Lung (tissue), 12 donors: ENCODE results near the gene DUSP16. TPM values are rescaled to one million over a fixed set of nuclear protein-coding genes. Genes with fewer than 3 reads are reported as not detected.
A peak's percentile ranks its signal among the peaks of the same experiment; 100 is the strongest.
"Not testable (repeated sequence)": the region's sequence is repeated elsewhere in the genome, so short reads cannot be mapped to it uniquely, and the experiment has no call there.

ENCODE experiments used
- ATAC-seq: fragments of 200-7000 bp; cut with Tn5 transposase; one replicate; pipeline ENCODE4 v1.9.1; 2020; ENCODE audit warnings: moderate number of reproducible peaks; ENCODE audit not compliant: insufficient read depth, low FRiP score
- DNase-seq, 3 donors: peaks; one replicate each; pipeline ENCODE4 v3.0.0-alpha.2; 2013 to 2017
- H3K27ac ChIP-seq, 2 donors: one replicate each; pipeline ENCODE4 v1.5.1; 2013; ENCODE audit warnings: mild to moderate bottlenecking in 2 of 2, moderate library complexity in 2 of 2, control low read depth in 1 of 2, inconsistent platforms in 1 of 2, low read depth in 1 of 2, low read length in 1 of 2
- H3K27me3 ChIP-seq, 3 donors: one replicate each; pipeline ENCODE4 v1.5.1; 2013; ENCODE audit warnings: low read length in 2 of 3; ENCODE audit not compliant: control insufficient read depth in 3 of 3, insufficient read depth in 3 of 3
- H3K36me3 ChIP-seq, 4 donors: one replicate each; pipeline ENCODE4 v1.5.1; 2013; ENCODE audit warnings: low read length in 4 of 4, mild to moderate bottlenecking in 1 of 4, moderate library complexity in 1 of 4; ENCODE audit not compliant: control insufficient read depth in 4 of 4, insufficient read depth in 4 of 4
- H3K4me1 ChIP-seq, 5 donors: one replicate each; pipeline ENCODE4 v1.5.1; 2013; ENCODE audit warnings: low read length in 5 of 5, mild to moderate bottlenecking in 2 of 5, moderate library complexity in 1 of 5; ENCODE audit not compliant: control insufficient read depth in 5 of 5, insufficient read depth in 5 of 5
- H3K4me3 ChIP-seq: one replicate; pipeline ENCODE4 v1.5.1; 2013; ENCODE audit warnings: mild to moderate bottlenecking, control low read depth, moderate library complexity
- H3K9ac ChIP-seq, 2 donors: one replicate each; pipeline ENCODE4 v1.5.1; 2013; ENCODE audit warnings: low read length in 2 of 2, control low read depth in 1 of 2; ENCODE audit not compliant: insufficient read depth in 1 of 2
- H3K9me3 ChIP-seq, 4 donors: one replicate each; pipeline ENCODE4 v1.5.1; 2013; ENCODE audit warnings: low read length in 3 of 4, mild to moderate bottlenecking in 1 of 4, moderate library complexity in 1 of 4; ENCODE audit not compliant: control insufficient read depth in 4 of 4, insufficient read depth in 3 of 4
- CTCF ChIP-seq: IDR thresholded peaks from 2 replicates; pipeline ENCODE4 v1.5.1; 2012; ENCODE audit warnings: mild to moderate bottlenecking; ENCODE audit errors: control extremely low read depth, extremely low read depth
- WGBS, 2 donors: extraction: QIAGEN DNeasy Blood & Tissue Kit; methylation state at CpG; one replicate each; pipeline ENCODE4 v1.1.7; 2013; 5-methylcytosine and 5-hydroxymethylcytosine counted together
- polyA plus RNA-seq, 2 donors: library from polyadenylated mRNA; stranded (reverse); fragments of 200-250 nt; gene quantifications; one replicate each; pipeline ENCODE4 v1.2.1, GENCODE V29; 2013
- total RNA-seq, 2 donors: library from RNA; depleted of rRNA in 1 of 2; stranded (reverse); fragments of >200 nt in 1 of 2; gene quantifications; one replicate each; pipeline ENCODE4 v1.2.1, GENCODE V29; 2014 to 2021
- donor health status: control.
- donor health status: control.
- donor health status: Bipolar disorder and iron deficiency.
- donor health status: healthy.
- donor health status: DM: yes; HTN: yes; CAD: no.

DUSP16 gene
- total and polyA plus RNA-seq, 4 donors = 11.1 to 40.0 (median 25.8) TPM

- no peak overlapping the region for H3K9ac ChIP-seq
- no peak for TF ChIP-seq CTCF
- peaks cover 6 to 25% (median 14%) of the 10 kb centered on the region in 4 donors for H3K36me3 ChIP-seq
- H3K27me3 ChIP-seq = no peaks in the 10 kb centered on the region
- no peak overlapping the region for H3K27ac ChIP-seq
- H3K4me1 ChIP-seq = peaks cover 0 to 1% (median 0%) of the 10 kb centered on the region in 5 donors
- H3K9me3 ChIP-seq = no peaks in the 10 kb centered on the region
- WGBS, 2 donors = 98% methylated on average over 4 of the region's 4 CpGs
- no peak for ATAC-seq
- no peak for DNase-seq
- no peak overlapping the region for H3K4me3 ChIP-seq
These were observed 89.4 kb downstream of the DUSP16 start for GRCh38 chr12:12473223-12473622.

GRCh38 chr12:12471982-12472961 is 90.4 kb downstream of the DUSP16 start:
- H3K27me3 ChIP-seq, H3K9me3 ChIP-seq, H3K27ac ChIP-seq, DNase-seq, H3K4me3 ChIP-seq, H3K4me1 ChIP-seq, H3K9ac ChIP-seq, ATAC-seq: not testable (repeated sequence)
- 88 to 95% methylated on average over 31 to 37 of the region's 37 CpGs for WGBS, 2 donors
- peaks cover 11 to 20% (median 13%) of the 10 kb centered on the region in 4 donors for H3K36me3 ChIP-seq

- H3K27ac ChIP-seq = no peak overlapping the region
- H3K4me1 ChIP-seq = no peaks in the 10 kb centered on the region
- ATAC-seq (no peak), DNase-seq (peak in 1 of 3 donors; percentile 38)
- no peak overlapping the region for H3K4me3 ChIP-seq
- 73% methylated on average over 7 of the region's 7 CpGs for WGBS, 2 donors
- no peak for TF ChIP-seq CTCF
- peaks cover under 1 to 10% (median 7%) of the 10 kb centered on the region in 4 donors for H3K36me3 ChIP-seq
- no peaks in the 10 kb centered on the region for H3K27me3 ChIP-seq
- peaks cover 0 to 2% (median 0%) of the 10 kb centered on the region in 4 donors for H3K9me3 ChIP-seq
- no peak overlapping the region for H3K9ac ChIP-seq
These were observed 91.8 kb downstream of the DUSP16 start for GRCh38 chr12:12470751-12471306.

GRCh38 chr12:12469386-12469785 is 93.3 kb downstream of the DUSP16 start:
- TF ChIP-seq CTCF = no peak
- Histone ChIP-seq H3K9me3 (peaks cover 0 to 2% (median 0%) of the 10 kb centered on the region in 4 donors), H3K27ac (no peak overlapping the region), H3K27me3 (no peaks in the 10 kb centered on the region), H3K4me3 (no peak overlapping the region), H3K4me1 (no peaks in the 10 kb centered on the region), H3K9ac (no peak overlapping the region), H3K36me3 (peaks cover 0 to 6% (median 3%) of the 10 kb centered on the region in 4 donors)
- 57 to 87% methylated on average over 7 of the region's 7 CpGs for WGBS, 2 donors
- DNase-seq (no peak), ATAC-seq (no peak)
